A673 (cell line): Measurements from ENCODE around the gene SHISAL2B. TPM values are rescaled to one million over a fixed set of nuclear protein-coding genes. Genes with fewer than 3 reads are reported as not detected.
A peak's percentile ranks its signal among the peaks of the same experiment; 100 is the strongest.

ENCODE experiments used
- BruUV-seq: library from RNA; stranded (reverse); fragments of 400-500 nt; replicated peaks from 2 replicates; lab custom pipeline; 2021; lab: Mats Ljungman, UMichigan
- CTCF ChIA-PET: fragments of 300-600 bp; sonication (Branson Sonifier 250); formaldehyde crosslinking; loops from one replicate; lab custom pipeline; 2022; ENCODE audit warnings: antibody characterized with exemption; lab: Charles Lee
- POLR2A ChIA-PET: fragments of 300-600 bp; sonication (Branson Sonifier 250); formaldehyde crosslinking; loops from one replicate; lab custom pipeline; 2022; ENCODE audit warnings: antibody characterized with exemption; ENCODE audit not compliant: low non-redundant PET; lab: Charles Lee
- DNase-seq: peaks from one replicate; pipeline ENCODE4 v3.0.0-alpha.2; 2015; ENCODE audit warnings: low spot score
- H3K27ac ChIP-seq: fragments of 200-600 bp; sonication (generic); 2 replicates; pipeline ENCODE4 v1.5.1; 2016; ENCODE audit warnings: mixed run types, low read depth, mild to moderate bottlenecking, mixed read lengths, antibody characterized with exemption, low read length; ENCODE audit not compliant: poor library complexity, severe bottlenecking
- H3K27me3 ChIP-seq: fragments of 200-600 bp; sonication (generic); replicated peaks from 2 replicates; pipeline ENCODE4 v1.6.1; 2017; ENCODE audit warnings: mixed run types, low read depth, mild to moderate bottlenecking, mixed read lengths, antibody characterized with exemption, low read length; ENCODE audit not compliant: insufficient read depth, poor library complexity
- H3K36me3 ChIP-seq: fragments of 200-600 bp; sonication (generic); 2 replicates; pipeline ENCODE4 v1.6.1; 2016; ENCODE audit warnings: mixed run types, mild to moderate bottlenecking, mixed read lengths, antibody characterized with exemption, low read length; ENCODE audit not compliant: insufficient read depth, poor library complexity, severe bottlenecking
- H3K4me1 ChIP-seq: fragments of 200-600 bp; sonication (generic); 2 replicates; pipeline ENCODE4 v1.6.1; 2017; ENCODE audit warnings: mixed run types, mild to moderate bottlenecking, mixed read lengths, antibody characterized with exemption, low read length; ENCODE audit not compliant: insufficient read depth, poor library complexity, severe bottlenecking
- H3K4me3 ChIP-seq: fragments of 200-600 bp; sonication (generic); 2 replicates; pipeline ENCODE4 v1.5.1; 2016; ENCODE audit warnings: low read depth, mixed run types, mild to moderate bottlenecking, mixed read lengths, low read length; ENCODE audit not compliant: poor library complexity, severe bottlenecking
- H3K9me3 ChIP-seq: fragments of 200-600 bp; sonication (generic); 2 replicates; pipeline ENCODE4 v1.6.1; 2016; ENCODE audit warnings: mixed run types, low read depth, mild to moderate bottlenecking, mixed read lengths, antibody characterized with exemption, low read length; ENCODE audit not compliant: poor library complexity, severe bottlenecking
- CTCF ChIP-seq: fragments of 300-800, 200-600 bp; sonication (generic); conservative IDR thresholded peaks from 2 replicates; pipeline ENCODE4 v1.5.1; 2017; ENCODE audit warnings: low read depth, mild to moderate bottlenecking, antibody characterized with exemption, low read length, moderate library complexity, mixed read lengths
- EZH2 ChIP-seq: fragments of 200-600 bp; sonication (generic); IDR thresholded peaks from 2 replicates; pipeline ENCODE4 v1.6.1; 2017; ENCODE audit warnings: borderline replicate concordance, low read depth, mild to moderate bottlenecking, mixed read lengths, antibody characterized with exemption, low read length; ENCODE audit not compliant: poor library complexity, severe bottlenecking
- intact Hi-C: fragments of 100-400 bp; cut with micrococcal nuclease; formaldehyde crosslinking; loops from one replicate; pipeline ENCODE4 v1.10.0; 2022; ENCODE audit not compliant: unreplicated experiment
- total RNA-seq: library from RNA; stranded (reverse); gene quantifications from 2 replicates; pipeline ENCODE4 v1.2.3, GENCODE V29; 2021

The SHISAL2B gene
- total RNA-seq, 1 experiment from 2014 or later = not detected

- intact Hi-C loops = no loop called here
- no TSS peak for BruUV-seq
- Histone ChIP-seq H3K36me3 (no peaks in the 10 kb centered on the region), H3K27ac (no peak overlapping the region), H3K9me3 (no peaks in the 10 kb centered on the region), H3K4me1 (no peaks in the 10 kb centered on the region), H3K4me3 (no peak overlapping the region), H3K27me3 (peaks cover 58% of the 10 kb centered on the region)
- ChIA-PET CTCF (no interaction called here), POLR2A (no interaction called here)
- no peak for DNase-seq
- TF ChIP-seq EZH2 (no peak), CTCF (no peak)
Observed at GRCh38 chr5:64688965-64689364, 1.3 kb upstream of the SHISAL2B start.

DNA sequence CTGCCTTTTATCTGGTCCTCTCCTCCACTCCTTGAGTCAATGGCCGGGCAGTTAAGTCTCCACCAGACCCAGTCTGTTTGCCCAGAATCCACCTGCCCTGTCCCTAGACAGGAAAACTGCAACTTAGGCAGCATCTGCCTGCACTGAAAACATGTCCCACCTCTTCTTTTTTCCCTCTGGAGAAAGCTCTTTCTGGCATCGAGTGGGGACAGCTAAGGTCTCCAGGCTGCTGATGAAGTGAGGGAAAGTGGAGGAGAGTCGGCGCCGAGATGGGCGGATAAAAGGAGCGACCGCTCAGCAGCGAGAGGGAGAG is 243 bp upstream of the SHISAL2B start:
- TF ChIP-seq CTCF = no peak
- no peak for TF ChIP-seq EZH2
- BruUV-seq = no TSS peak
- no peak for DNase-seq
- no peaks in the 10 kb centered on the region for H3K9me3 ChIP-seq
- ChIA-PET CTCF (no interaction called here), POLR2A (no interaction called here)
- H3K36me3 ChIP-seq = no peaks in the 10 kb centered on the region
- H3K27me3 ChIP-seq = peaks cover 65% of the 10 kb centered on the region
- intact Hi-C loops = no loop called here
- H3K4me3 ChIP-seq = peak overlapping the region; percentile 37
- H3K4me1 ChIP-seq = no peaks in the 10 kb centered on the region
- no peak overlapping the region for H3K27ac ChIP-seq

DNA sequence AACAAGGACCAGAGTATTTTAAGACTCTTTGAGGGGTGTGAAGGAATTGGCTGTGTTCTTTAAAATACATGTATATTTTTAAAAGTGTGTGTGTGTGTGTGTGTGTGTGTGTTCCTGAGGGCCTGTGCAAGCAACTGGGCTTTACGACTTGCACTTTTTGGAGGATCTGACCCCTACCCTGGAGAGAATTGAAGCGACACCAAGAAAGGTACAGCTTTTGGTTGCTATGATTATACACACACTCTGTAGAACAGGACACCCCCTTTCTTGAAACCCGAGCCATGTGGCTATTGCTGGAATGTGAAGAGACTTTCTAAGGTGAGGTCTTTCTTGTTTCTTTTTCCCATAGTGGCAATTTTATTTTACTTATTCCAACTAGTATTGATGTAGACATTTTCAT is 988 bp downstream of the SHISAL2B start:
- no peaks in the 10 kb centered on the region for H3K9me3 ChIP-seq
- ChIA-PET POLR2A (interaction anchor here (0.9 kb wide), 1 partner anchor 300 kb away, joined by 4 read pairs; no protein-coding TSS in a partner anchor), CTCF (no interaction called here)
- peak overlapping the region; percentile 37 for H3K4me3 ChIP-seq
- DNase-seq = no peak
- intact Hi-C loops = no loop called here
- BruUV-seq = no TSS peak
- H3K36me3 ChIP-seq = no peaks in the 10 kb centered on the region
- H3K27ac ChIP-seq = no peak overlapping the region
- H3K27me3 ChIP-seq = peaks cover 65% of the 10 kb centered on the region
- no peaks in the 10 kb centered on the region for H3K4me1 ChIP-seq
- TF ChIP-seq CTCF (no peak), EZH2 (no peak)
